ENCODE data around the gene NCSTN. TPM values are rescaled to one million over a fixed set of nuclear protein-coding genes. Genes with fewer than 3 reads are reported as not detected.

Gene NCSTN
- polyA plus RNA-seq, 1 donor (not counting 4 experiments of a cell fraction or from before 2014, with no cell fraction given) = 111 TPM

DNA sequence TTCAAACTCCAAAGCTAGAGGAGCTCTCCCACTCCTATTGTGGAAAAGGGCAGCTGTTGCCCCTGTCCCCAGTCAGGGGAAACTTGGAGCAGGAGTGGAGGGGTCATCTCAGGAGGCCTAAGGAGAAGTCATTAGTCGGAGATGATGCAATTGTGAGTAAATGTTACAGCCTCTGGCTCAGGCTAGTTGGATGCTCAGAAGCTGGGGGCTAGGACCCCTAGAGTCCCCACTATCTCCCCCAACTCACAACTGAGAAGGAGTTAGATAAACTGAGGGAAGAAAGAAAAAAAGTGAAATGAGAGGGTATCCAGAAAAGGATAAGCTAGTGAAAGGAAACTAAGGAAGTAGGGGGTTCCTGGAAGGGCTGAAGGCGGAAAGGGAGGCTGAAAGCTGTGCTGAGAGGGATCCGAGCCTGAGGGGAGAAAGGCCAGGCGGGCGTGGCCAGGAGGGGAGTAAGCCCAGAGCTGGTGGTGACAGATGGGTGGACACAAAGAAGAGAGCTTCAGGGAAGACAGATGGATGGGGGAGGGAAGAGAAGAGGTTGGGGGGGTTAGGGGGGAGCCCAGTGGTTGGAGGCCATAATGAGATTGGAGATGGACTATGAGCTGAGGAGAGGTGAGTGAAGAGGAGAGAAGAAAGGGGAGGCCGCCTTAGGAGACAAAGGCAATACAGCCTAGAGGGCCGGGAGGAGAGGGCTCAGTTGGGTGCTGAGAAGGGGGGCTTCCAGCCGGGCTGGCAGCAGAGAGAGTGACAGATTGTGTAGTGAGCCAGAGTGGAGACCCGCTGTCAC, 19.2 kb downstream of the NCSTN start:
- H3K27me3 ChIP-seq (ENCODE audit: control insufficient read depth, extremely low read depth, insufficient read depth, low read length) = no peaks in the 10 kb centered on the region
- H3K9ac ChIP-seq (ENCODE audit: control insufficient read depth, extremely low read depth, insufficient read depth, low read length) = no peak overlapping the region
- no peak overlapping the region for H2AFZ ChIP-seq (ENCODE audit: control insufficient read depth, low read length)
- H3K27ac ChIP-seq (ENCODE audit: control insufficient read depth, insufficient read depth, low read length) = no peak overlapping the region
- no peaks in the 10 kb centered on the region for H3K4me1 ChIP-seq (ENCODE audit: control insufficient read depth, extremely low read depth, insufficient read depth, low read length)
- FAIRE-seq (no peak), DNase-seq (ENCODE audit: low read depth, low spot score) (no peak)
- peaks cover 11 to 18% of the 10 kb centered on the region in 2 experiments for H3K36me3 ChIP-seq (ENCODE audit: control insufficient read depth in 2 of 2, extremely low read depth in 1 of 2, insufficient read depth in 2 of 2, low read length in 2 of 2)
- no peaks in the 10 kb centered on the region for H3K9me3 ChIP-seq (ENCODE audit: control insufficient read depth, low read depth, low read length)
- H3K9me1 ChIP-seq (ENCODE audit: control insufficient read depth, extremely low read depth, insufficient read depth, low read length) = no peaks in the 10 kb centered on the region
- H3K4me2 ChIP-seq (ENCODE audit: control insufficient read depth, extremely low read depth, insufficient read depth, low read depth, low read length) = no peak overlapping the region
- H4K20me1 ChIP-seq (ENCODE audit: control insufficient read depth, extremely low read depth, insufficient read depth, low read length) = no peaks in the 10 kb centered on the region
- no peak overlapping the region for H3K4me3 ChIP-seq (ENCODE audit: control insufficient read depth in 2 of 3, extremely low read depth in 1 of 3, insufficient read depth in 2 of 3, low read depth in 1 of 3, low read length in 3 of 3)
- TF ChIP-seq, protein P1, sequence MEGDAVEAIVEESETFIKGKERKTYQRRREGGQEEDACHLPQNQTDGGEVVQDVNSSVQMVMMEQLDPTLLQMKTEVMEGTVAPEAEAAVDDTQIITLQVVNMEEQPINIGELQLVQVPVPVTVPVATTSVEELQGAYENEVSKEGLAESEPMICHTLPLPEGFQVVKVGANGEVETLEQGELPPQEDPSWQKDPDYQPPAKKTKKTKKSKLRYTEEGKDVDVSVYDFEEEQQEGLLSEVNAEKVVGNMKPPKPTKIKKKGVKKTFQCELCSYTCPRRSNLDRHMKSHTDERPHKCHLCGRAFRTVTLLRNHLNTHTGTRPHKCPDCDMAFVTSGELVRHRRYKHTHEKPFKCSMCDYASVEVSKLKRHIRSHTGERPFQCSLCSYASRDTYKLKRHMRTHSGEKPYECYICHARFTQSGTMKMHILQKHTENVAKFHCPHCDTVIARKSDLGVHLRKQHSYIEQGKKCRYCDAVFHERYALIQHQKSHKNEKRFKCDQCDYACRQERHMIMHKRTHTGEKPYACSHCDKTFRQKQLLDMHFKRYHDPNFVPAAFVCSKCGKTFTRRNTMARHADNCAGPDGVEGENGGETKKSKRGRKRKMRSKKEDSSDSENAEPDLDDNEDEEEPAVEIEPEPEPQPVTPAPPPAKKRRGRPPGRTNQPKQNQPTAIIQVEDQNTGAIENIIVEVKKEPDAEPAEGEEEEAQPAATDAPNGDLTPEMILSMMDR (optimal IDR thresholded peaks at IDR 0.05 in 1 of 3, IDR thresholded peaks at IDR 0.05 in 1 of 3, conservative IDR thresholded peaks at IDR 0.05 in 1 of 3; ENCODE audit: extremely low read depth in 1 of 3, insufficient read depth in 2 of 3, low read length in 3 of 3) = no peak
- no peak for TF ChIP-seq EZH2 (IDR thresholded peaks at IDR 0.05; ENCODE audit: low read length)
- dilution Hi-C loops (cut with MboI; ENCODE audit: extremely low pct_ligation_motif_present, low sequenced_read_pairs) = no loop called here
- no peaks in the 10 kb centered on the region for H3K79me2 ChIP-seq (ENCODE audit: control insufficient read depth, insufficient read depth, low read length)

DNA sequence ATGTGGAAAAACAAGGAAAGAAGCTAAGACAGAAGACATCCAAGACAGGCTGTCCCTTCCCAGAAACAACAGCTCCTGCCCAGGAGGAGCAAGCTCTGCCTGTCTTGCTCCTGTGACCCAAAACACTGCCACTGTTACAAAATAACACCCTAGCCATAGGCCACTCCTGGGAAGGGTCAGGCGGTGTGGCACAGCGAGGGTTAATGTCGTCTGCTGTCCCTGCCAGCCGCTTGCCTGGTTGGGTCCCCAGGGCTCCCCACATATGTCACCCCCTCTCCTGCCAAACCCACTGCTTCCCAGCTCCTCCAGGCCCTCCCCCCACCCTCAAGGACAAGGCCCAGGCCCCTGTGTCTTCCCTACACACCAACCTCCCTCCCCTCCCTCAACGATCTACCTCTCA, 19.8 kb downstream of the NCSTN start:
- no peak overlapping the region for H3K4me2 ChIP-seq (ENCODE audit: control insufficient read depth, extremely low read depth, insufficient read depth, low read depth, low read length)
- H3K27me3 ChIP-seq (ENCODE audit: control insufficient read depth, extremely low read depth, insufficient read depth, low read length) = no peaks in the 10 kb centered on the region
- no peaks in the 10 kb centered on the region for H3K4me1 ChIP-seq (ENCODE audit: control insufficient read depth, extremely low read depth, insufficient read depth, low read length)
- TF ChIP-seq EZH2 (IDR thresholded peaks at IDR 0.05; ENCODE audit: low read length) = no peak
- TF ChIP-seq, protein P1 (optimal IDR thresholded peaks at IDR 0.05 in 1 of 3, IDR thresholded peaks at IDR 0.05 in 1 of 3, conservative IDR thresholded peaks at IDR 0.05 in 1 of 3; ENCODE audit: extremely low read depth in 1 of 3, insufficient read depth in 2 of 3, low read length in 3 of 3) = no peak
- no peak overlapping the region for H3K9ac ChIP-seq (ENCODE audit: control insufficient read depth, extremely low read depth, insufficient read depth, low read length)
- no peak for DNase-seq (ENCODE audit: low read depth, low spot score)
- no peaks in the 10 kb centered on the region for H3K9me3 ChIP-seq (ENCODE audit: control insufficient read depth, low read depth, low read length)
- dilution Hi-C loops (cut with MboI; ENCODE audit: extremely low pct_ligation_motif_present, low sequenced_read_pairs) = no loop called here
- no peak for FAIRE-seq
- no peaks in the 10 kb centered on the region for H3K9me1 ChIP-seq (ENCODE audit: control insufficient read depth, extremely low read depth, insufficient read depth, low read length)
- no peak overlapping the region for H2AFZ ChIP-seq (ENCODE audit: control insufficient read depth, low read length)
- no peaks in the 10 kb centered on the region for H3K79me2 ChIP-seq (ENCODE audit: control insufficient read depth, insufficient read depth, low read length)
- no peaks in the 10 kb centered on the region for H4K20me1 ChIP-seq (ENCODE audit: control insufficient read depth, extremely low read depth, insufficient read depth, low read length)
- peaks cover 7 to 12% of the 10 kb centered on the region in 2 experiments for H3K36me3 ChIP-seq (ENCODE audit: control insufficient read depth in 2 of 2, extremely low read depth in 1 of 2, insufficient read depth in 2 of 2, low read length in 2 of 2)
- H3K27ac ChIP-seq (ENCODE audit: control insufficient read depth, insufficient read depth, low read length) = no peak overlapping the region
- H3K4me3 ChIP-seq (ENCODE audit: control insufficient read depth in 2 of 3, extremely low read depth in 1 of 3, insufficient read depth in 2 of 3, low read depth in 1 of 3, low read length in 3 of 3) = no peak overlapping the region
